Inferior parietal cortex (tissue), 1 donor: ENCODE results near the gene VKORC1.

Source experiments
- DNase-seq: peaks from one replicate; pipeline ENCODE4 v3.0.0-alpha.2; 2016; ENCODE audit errors: extremely low spot score

The VKORC1 gene

DNA sequence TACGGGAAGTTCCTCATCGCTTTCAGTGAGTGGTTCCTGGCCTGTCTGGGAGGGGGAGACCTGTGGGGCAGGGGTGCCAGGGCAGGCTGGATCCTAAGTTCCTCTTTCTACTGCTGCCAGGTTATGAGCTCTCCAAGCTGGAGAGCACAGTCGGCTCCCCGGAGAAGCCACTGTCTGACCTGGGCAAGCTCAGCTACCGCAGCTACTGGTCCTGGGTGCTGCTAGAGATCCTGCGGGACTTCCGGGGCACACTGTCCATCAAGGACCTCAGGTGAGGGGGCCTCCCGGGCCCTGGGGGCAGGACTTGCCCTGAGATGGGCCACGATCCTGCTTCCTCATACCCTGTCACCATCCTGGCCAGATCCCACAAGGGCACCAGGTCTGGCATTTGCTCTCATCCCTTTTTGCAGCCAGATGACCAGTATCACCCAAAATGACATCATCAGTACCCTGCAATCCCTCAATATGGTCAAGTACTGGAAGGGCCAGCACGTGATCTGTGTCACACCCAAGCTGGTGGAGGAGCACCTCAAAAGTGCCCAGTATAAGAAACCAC is 35.8 kb upstream of the VKORC1 start:
- DNase-seq = no peak

DNA sequence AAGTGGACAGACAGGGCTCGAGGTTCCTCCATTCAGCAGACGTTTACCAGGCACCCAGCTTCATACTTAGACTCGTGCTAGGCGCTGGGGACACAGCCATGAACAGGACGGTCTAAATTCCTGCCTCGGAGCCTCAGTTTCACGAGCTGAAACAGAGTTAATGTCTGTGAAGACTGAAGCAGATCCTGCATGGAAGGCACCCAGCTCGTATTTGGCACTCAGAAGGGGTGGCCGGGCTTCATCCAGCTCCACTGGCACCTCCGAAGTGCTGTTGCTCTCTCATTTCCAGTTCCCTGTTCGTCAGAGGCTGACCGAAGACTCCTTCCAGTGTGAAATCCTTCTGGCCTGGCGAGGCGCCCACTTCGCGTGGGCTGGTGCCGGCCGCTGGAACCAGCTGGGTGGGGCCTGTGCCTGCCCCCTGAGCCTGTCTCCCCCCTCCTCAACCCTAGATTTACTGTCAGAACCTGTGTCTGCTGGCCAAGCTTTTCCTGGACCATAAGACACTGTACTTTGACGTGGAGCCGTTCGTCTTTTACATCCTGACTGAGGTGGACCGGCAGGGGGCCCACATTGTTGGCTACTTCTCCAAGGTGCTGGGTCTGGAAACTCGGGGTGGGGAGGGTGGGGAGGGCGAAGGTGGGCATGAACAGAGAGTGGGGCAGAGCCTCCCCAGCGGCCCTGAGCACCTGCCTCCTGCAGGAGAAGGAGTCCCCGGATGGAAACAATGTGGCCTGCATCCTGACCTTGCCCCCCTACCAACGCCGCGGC is 35.2 kb upstream of the VKORC1 start:
- DNase-seq = peak; percentile 10

DNA sequence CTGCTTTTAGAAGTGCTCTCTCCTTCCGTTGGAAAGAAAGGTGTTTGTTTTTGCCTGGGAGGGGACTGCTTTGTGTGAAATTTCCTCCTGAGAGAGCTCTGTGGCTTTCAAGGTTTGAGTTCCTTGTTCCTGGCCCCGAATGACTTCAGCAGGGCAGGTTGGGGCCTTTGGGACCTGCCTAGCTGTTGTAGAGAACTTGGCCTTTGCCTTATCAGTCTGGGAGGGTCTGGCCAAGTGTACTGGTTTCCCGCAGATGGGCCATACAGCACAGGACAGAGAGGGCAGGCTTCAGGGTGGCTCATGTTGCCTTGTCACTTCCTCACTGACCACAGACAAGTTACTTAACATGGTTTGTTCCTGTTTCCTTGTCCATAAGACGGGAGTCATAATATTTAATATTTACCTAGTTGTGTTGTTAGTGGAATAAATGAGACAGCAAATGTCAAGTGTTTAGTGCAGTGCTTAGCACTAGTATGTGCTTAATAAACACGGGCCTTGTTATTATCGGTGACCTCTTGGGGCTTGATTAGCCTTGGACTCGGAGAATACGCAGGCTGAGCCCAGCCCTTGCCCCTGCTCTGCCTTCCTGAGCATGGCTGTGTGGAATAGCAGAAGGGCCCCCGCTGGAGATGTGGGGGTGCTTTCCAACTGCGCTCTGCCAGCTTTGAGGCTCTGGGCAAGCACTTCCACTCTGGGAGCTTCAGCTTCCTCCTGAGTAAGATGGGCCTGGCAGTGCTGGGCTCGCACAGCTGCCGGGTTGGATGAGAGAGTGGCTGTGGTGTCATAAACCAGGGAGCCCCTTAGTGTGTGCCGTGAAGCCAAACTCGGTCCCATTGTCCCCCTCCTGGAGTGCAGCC is 34.3 kb upstream of the VKORC1 start:
- DNase-seq = peak; percentile 32

DNA sequence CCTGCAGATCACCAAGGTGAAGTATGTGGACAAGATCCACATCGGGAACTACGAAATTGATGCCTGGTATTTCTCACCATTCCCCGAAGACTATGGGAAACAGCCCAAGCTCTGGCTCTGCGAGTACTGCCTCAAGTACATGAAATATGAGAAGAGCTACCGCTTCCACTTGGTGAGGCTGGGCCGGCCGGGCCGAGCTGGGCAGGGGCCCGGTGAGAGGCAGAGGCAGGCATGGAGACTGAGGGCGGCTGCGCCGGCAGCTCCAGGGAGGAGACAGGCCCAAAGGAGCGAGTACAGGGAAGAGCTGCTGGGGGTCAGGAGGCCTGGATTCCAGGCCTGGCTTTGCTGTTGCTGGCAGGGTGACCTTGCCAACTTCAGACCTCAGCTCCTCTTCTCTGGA is 32.6 kb upstream of the VKORC1 start:
- no peak for DNase-seq

GRCh38 chr16:31125844-31126243 is 31.2 kb upstream of the VKORC1 start:
- DNase-seq = no peak

DNA sequence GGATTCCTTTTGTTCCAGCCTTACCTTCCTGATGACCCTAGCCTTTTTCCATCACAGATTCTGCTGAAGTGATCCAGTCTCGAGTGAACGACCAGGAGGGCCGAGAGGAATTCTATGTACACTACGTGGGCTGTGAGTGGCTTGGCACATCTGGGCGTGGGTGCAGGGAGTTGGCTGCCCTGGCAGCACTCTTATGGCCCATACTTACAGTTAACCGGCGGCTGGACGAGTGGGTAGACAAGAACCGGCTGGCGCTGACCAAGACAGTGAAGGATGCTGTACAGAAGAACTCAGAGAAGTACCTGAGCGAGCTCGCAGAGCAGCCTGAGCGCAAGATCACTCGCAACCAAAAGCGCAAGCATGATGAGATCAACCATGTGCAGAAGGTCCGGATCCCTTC is 25.5 kb upstream of the VKORC1 start:
- no peak for DNase-seq

DNA sequence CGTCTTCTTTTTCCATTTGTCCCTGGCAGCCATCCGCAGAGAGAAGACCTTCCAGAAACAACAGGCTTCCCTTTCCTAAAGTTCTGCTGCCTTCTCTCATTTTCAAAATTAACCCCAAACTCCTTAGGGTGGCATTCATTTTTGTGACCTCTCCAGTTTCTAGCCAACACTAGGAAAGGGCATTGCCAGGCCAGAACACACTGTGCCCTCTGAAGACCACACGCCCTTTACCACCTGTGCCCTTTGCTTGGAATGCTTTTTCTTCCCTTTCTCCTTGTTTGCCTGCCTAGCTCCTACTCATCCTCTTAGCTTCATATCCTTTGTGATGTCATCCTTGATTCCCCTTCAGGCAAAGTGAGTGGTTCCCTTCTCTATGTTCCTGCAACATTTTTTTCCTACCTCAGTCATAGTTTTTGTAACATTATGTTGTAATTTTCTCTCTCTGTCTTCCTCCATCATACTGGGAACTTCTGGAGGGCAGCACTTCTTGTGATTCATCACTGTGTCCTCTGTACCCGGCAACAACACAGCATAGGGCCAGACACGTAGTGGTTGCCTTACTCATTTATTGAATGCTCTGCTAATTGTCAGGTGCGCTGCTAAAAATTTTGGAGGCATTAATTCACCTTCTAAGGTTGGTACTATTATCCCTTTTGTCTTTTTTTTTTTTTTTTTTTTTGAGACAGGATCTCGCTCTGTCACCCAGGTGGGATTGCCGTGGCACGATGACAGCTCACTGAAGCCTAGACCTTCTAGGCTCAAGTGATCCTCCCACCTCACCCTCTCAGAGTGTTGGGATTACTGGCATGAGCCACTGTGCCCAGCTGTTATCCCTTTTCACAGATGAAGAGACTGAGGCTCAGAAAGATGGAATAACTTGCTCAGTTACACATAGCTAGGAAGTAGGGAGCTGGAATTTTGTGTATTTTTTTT is 23.9 kb upstream of the VKORC1 start:
- DNase-seq = no peak

GRCh38 chr16:31117384-31118222 is 23.0 kb upstream of the VKORC1 start, which contains the start of gene KAT8:
Gene KAT8 (plus strand): TSS chr16:31117664. CDS start chr16:31117682, 18 bp downstream.
- peak; percentile 98 for DNase-seq

DNA sequence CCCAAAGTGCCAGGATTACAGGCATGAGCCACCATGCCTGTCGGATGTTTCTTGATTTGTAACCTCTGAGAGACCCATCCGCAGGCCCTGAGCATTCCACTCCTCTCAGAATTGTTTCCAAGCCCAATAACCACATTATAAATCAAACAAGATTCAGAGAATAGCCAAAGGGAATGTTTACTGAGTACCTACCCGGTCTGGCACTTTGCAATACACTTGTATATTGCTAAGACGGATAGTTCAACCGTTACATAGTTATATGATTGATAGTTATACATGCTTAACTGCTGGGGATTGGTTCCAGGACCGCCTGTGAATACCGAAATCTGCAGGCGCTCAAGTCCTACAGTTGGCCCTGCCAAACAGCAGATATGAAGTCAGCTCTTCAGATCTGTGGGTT is 19.9 kb upstream of the VKORC1 start:
- DNase-seq = no peak

DNA sequence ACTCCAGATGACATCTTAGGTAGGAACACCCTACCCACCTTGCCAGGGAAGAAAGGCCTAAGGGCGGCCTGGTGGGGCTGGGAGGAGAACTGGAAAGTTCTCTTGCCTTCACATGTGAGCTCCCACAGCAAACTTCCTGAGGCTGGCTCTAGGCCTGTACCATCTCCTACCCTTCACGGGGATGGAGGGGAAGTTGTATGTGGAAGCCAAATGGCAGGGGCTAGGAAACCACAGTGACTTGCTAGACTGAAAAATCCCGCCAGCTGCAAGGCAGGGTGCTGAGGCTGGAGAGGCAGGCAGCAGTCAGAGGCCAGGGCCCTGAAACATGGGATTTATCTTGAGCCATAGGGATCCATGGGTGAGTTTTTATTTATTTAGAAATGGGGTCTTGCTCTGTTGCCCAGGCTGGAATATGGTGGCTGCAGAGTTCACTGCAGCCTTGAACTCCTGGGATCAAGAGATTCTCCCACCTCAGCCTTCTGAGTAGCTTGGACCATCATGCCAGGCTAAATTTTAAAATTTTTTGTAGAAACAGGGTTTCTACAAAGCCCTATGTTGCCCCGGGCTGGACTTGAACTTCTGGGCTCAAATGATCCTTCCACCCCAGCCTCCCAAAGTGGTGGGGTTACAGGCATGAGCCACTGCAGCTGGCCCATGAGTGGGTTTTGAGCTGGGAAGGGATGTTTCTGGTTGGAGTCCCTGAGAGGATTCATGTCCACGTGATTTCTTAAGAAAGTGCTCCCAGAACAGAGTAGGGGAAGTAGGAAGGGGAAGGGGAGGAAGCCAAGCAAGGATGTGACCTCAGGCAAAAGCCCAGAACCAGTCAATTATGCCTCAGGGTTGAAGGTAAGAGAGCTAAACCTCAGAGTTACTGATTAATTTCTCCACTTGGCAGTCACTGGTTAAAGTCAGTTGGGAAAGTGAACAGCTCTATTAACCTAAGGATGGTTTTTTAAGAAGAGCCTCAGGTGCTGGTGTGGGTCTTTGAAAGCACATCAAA is 18.8 kb upstream of the VKORC1 start:
- no peak for DNase-seq

- DNase-seq = no peak
Observed at GRCh38 chr16:31112711-31113110, 18.1 kb upstream of the VKORC1 start.

DNA sequence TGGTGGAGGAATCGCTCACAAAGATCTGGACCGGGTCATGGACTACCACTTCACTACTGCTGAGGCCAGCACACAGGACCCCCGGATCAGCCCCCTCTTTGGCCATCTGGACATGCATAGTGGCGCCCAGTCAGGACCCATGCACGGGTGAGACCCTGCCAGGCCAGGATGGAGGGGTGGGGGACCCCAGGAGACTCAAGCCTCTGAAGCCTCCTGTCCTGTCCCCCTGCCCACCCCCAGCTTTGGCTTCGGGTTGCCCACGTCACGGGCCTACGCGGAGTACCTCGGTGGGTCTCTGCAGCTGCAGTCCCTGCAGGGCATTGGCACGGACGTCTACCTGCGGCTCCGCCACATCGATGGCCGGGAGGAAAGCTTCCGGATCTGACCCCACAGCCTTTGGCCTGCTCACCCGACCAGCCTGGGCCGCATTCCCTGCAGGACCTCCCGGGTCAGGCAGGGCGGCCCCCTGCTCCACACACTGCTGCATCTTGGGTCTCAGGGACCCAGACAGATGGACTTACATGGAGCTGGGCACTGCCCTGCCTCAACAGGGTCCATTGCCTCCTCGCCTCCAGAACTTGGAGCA is 17.4 kb upstream of the VKORC1 start:
- no peak for DNase-seq

GRCh38 chr16:31110106-31111034 is 15.8 kb upstream of the VKORC1 start:
- DNase-seq = no peak

GRCh38 chr16:31109622-31110021 is 15.0 kb upstream of the VKORC1 start:
- DNase-seq = no peak

DNA sequence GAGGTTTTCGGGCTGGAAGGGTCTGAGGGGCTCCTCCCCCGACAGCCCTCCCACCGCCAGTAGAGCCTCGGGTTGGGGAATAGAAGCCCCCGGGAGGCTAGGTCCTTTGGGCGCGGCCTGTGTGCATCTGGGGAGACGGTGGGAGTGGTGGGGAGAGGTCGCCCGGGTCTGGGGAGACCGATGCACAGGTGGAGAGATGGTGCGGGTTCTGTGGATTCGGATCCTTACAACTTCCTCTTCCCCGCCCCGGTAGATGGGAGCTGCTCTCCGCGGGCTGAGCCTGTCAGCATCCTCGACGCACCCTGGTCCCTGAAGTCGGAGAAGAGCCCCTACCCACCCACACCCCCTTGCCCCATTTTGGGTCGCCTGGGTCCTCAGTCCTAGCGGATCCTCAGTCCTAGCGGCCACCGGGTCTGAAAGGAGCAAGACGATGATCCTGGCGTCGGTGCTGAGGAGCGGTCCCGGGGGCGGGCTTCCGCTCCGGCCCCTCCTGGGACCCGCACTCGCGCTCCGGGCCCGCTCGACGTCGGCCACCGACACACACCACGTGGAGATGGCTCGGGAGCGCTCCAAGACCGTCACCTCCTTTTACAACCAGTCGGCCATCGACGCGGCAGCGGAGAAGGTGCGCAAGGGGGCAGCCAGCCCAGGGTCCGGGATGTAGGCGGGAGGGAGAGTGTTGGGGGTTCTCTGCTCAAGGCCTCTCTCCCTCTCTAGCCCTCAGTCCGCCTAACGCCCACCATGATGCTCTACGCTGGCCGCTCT is 14.4 kb upstream of the VKORC1 start:
- no peak for DNase-seq

DNA sequence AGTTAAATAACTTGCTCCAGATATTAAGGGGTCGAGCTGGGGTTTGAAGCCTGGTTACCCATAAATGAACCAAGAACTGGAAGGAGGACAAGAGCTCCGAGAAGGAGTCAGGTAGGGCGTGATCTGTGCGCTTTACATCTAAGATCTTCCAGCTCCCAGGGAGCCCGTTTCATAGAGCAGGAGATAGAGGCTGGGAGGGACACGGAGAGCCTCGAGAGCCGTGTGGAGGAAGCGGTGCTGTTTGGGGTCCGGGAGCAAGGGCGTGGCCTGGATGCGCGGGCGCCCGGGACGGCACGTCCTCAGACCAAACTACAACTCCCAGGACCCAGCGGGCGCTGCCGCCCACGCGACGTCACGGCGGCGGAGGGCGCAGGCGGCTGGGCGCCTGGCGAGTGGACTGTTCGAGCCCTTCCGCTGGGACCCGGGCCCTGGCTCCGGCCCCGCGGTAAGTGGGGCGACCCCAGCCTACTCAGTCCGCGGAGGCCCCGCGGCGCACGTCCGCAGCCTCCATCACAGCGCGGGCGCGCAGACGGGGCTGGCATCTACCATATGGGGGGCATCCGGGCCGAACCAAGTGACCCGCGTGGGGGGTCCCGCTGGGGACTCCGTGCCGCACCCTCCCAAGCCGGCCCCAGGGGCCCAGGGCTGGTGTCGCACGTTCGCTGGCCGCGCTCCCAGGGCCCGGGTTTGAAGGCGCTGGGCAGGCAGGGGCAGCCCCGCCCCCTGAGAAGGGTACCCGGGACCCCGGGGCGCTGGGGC is 13.6 kb upstream of the VKORC1 start, which contains the start of gene BCKDK:
Gene BCKDK, plus strand, starts transcription at position 352 of the 759 bp plus-strand sequence. CDS start 838 bp downstream, outside the sequence.
- peak; percentile 72 for DNase-seq
